NCI-H1417 treated with DMSO at 0.1 percent for 48 hours (cell line): ENCODE data around the gene TUBGCP2.

Experiments
- DNase-seq: peaks from one replicate; lab custom pipeline; 2025; lab: John Stamatoyannopoulos, UW

TUBGCP2 gene

GRCh38 chr10:133306097-133306476 lies 2.6 kb downstream of the TUBGCP2 start:
- no peak for DNase-seq

DNA sequence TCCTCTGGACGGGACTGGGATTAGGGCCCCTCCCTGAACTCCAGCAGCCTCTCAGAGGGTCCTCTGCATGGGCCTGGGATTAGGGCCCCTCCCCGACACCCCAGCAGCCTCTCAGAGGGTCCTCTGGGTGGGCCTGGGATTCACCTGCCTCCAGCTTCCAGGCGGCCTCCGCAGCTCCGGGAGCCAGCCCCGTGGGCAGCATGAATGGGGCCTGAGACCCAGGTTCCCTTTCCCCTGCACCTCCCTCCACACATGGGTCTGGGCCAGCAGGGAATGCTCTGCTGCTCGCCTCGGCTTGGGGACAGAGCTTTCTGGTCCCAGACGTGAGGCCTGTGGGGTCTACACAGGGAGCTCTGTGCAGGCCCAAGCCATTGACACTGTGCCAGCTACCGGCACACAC lies 5.5 kb downstream of the TUBGCP2 start:
- DNase-seq: no peak

DNA sequence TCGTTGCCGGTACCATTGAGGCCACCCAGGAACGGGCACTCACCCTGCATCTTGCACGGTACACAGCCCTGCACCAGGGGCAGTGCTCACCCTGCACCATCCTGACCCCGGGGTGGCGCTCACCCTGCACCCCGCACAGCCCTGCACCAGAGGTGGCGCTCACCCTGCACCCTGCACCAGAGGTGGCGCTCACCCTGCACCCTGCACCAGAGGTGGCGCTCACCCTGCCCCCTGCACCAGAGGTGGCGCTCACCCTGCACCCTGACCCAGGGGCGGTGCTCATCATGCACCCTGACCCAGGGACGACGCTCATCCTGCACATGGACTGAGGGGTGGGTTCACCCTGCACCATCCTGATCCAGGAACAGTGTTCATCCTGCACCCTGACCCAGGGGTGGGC lies 6.4 kb downstream of the TUBGCP2 start:
- no peak for DNase-seq

DNA sequence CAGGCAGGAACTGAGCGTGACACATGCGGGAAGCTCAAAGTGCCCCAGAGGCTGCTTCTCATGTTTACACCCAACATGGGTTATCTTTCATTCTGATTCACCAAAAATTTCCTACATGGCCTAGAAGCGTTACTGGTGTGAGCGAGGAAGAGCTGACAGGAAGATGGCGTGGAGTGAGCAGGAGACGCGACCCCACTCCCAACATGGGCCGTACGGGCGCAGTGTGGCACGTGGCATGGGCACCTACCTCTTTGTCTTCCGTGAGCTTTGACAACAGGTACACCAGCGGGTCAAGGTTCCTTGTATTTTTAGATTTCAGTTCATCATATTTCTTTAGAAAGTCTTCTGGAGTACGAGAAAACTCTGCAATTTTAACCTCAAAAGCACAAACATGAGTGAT lies 8.9 kb downstream of the TUBGCP2 start:
- DNase-seq: no peak

- DNase-seq: no peak
These were observed 9.4 kb downstream of the TUBGCP2 start for GRCh38 chr10:133299224-133299623.

DNA sequence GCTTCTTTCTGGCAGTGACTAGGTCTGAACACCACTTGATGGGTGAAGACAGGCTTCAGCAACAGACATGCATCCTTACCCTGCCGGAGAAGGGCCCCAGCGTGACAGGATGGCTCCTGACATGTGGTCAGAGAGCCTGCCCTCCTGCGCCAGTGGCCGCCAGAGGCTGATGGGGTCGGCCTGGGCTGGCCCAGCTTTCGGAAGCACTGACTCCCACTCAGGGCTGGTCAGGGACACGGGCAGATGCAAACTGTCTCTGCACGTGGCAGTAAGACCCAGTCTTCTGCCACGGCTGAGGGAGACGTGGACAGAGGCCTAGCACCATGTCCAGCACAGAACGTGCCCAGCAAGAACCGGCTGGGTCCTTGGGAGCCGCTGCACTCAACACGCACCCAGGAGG lies 10.2 kb downstream of the TUBGCP2 start:
- DNase-seq: no peak

GRCh38 chr10:133297504-133297903 lies 11.2 kb downstream of the TUBGCP2 start:
- no peak for DNase-seq

DNA sequence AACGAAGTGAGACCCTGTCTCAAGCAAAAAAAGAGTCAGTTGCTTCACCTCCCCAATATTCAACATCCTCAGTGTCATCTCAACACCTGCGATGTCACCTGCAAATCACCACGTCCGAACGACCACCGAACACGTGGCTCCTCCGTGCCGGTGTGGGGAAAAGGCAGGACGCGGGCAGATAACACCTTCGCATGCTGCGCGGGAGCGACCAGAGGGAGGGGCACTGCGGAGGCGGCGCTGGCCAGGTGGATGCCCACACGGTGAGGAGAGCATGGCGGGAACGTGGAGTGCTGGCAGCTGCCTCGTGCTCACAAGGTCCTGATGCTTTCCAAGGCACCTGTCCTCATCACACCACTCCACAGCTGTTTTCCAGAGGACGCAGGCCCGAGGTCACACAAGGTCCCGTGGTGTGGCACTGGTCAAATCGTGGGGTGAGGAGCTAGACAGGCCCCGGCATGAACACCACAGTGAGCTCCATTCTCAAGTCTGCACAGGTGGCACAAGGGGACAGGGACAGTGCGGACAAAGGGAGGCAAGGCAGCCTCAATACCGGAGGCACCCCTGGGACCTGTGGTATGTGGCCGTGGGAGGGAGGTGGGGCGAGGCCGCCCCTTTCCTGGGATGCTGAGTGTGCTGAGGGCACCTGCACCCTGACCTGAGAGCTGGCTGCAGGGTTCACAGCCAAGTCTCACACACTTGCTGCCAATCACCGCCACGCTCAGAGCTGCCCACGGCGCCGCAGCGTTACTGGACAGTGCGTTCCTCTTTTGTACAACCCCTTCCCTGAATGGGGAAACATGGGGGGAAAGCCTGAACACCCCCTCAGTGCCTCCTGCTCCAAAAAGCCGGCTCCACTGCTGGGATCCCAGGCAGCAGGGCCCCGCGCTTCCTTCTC lies 13.0 kb downstream of the TUBGCP2 start:
- DNase-seq: no peak

GRCh38 chr10:133294189-133294588 lies 14.5 kb downstream of the TUBGCP2 start:
- no peak for DNase-seq

- DNase-seq: no peak
These were observed 14.9 kb downstream of the TUBGCP2 start for GRCh38 chr10:133293810-133294119.

GRCh38 chr10:133292919-133293809 lies 15.5 kb downstream of the TUBGCP2 start:
- no peak for DNase-seq

DNA sequence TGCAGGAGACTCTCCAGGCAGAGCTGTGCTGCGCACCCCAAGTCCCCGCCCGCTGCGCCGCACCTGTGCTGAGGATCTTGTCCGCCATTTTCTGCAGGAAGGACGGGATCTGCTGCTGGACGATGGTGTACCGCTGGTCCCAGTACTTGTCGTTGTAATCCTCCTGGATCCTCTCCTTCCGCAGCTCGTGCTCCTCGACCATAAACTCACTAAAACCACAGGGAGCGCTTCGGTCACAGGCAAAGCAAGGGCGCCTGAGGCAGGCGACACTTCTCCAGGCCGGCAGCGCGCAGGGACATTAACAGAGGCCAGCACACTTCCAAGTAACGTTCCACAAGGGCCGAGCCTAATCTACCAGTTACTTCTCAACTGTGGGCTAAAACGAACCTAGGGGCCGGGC lies 18.9 kb downstream of the TUBGCP2 start:
- no peak for DNase-seq

DNA sequence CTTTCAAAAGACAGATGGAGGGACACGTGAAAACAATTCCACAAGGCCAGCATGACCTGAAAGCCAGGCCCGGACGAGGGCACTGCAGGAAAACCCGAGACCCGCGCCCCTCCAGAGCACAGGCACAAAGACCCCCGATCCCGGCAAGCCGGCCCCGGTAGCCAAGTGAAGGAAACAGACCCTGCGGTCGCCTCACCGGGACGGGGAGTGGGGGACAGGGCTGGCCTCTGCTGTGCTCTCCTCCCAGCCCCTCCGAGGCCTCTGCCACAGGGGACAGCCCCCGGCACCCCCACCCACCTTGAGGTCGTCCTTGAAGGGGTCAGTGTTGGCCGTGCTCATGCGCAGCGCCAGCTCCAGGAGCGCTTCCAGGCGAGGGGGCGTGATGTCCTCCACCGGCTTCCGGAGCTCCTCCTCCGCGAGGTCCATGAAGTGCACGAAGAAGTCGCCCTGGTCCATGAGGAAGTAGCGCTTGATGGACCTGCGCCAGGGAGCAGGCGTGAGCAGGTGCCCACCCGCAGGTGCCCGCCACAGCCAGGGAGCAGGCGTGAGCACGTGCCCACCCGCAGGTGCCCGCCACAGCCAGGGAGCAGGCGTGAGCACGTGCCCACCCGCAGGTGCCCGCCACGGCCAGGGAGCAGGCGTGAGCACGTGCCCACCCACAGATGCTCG lies 20.7 kb downstream of the TUBGCP2 start:
- DNase-seq: no peak

DNA sequence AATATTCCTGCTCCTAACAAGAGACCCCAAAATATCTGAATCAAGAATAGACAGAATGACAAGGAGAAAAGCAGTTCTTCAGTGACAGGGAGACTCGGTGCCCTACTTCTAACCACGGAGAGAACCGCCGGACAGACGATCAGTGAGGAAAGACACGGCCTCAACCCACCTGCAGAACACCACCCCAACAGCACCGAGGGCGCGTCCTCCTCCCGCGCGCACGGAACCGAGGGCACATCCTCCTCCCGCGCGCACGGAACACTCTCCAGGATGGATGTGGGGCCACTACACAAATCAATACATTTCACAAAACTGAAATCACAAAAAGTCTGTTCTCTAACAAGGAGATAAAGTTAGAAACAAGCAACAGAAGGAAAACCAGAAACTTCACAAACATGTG lies 22.3 kb downstream of the TUBGCP2 start:
- no peak for DNase-seq

DNA sequence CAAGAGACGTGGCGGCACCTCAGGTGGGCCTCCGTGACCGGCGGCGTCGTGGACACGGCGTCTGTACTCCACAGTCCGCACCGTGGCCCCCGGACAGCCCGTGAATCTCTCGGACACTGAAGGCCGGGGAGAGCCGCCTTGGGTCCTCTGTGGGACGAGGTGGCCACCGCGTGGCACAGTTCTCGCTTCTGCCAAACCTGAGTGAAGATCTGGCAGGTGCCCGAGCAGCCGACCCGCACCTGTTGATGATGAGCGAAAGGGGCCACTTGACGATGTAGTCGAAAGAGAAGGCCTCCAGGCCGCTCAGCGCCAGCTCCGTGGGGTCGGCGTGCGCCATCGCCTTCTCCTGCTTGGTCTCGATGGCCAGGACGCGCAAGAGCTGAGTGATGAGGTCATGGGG lies 23.5 kb downstream of the TUBGCP2 start:
- no peak for DNase-seq

DNA sequence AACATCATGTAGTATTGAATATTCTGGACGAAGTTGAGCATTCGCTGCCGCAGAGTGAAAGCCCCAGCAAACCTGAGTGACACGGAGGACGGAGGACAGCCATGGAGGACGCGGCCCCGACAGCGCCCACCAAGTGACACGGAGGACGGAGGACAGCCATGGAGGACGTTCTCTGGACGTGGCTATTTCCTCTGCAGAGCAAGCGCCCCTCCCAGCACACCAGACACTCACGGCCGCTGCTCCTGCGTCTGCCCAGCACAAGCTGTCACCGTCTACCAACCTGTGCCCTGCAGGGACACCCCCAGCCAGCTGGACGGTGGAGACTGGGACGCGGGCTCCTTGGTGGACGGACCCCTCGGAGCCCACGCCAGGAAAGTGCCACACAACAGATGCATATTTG lies 24.7 kb downstream of the TUBGCP2 start:
- DNase-seq: no peak

DNA sequence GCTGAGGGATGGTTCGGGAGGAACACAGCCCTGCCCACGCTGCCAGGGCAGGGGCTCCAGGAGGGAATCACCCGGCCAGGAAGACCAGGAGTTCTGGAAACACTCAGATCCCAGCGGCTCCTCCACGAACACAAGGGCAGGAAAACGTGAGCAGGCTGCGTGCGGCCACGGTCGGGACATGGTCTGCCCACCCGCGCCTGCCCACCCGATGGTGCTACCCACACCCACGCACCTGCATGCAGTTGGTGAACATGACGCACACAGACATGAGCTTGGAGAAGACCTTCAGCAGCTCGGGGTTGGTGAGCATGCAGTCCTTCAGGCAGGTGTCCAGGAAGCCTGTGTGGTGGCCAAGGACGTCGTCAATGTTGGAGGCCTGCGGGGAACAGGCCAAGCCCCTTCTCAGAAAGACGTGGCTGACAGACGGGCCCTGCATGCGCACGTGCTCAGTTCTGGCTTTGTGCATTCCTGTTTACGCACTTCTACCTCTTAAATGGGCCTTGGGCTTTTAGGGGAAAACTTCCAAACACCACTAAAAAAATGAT lies 25.8 kb downstream of the TUBGCP2 start:
- no peak for DNase-seq

DNA sequence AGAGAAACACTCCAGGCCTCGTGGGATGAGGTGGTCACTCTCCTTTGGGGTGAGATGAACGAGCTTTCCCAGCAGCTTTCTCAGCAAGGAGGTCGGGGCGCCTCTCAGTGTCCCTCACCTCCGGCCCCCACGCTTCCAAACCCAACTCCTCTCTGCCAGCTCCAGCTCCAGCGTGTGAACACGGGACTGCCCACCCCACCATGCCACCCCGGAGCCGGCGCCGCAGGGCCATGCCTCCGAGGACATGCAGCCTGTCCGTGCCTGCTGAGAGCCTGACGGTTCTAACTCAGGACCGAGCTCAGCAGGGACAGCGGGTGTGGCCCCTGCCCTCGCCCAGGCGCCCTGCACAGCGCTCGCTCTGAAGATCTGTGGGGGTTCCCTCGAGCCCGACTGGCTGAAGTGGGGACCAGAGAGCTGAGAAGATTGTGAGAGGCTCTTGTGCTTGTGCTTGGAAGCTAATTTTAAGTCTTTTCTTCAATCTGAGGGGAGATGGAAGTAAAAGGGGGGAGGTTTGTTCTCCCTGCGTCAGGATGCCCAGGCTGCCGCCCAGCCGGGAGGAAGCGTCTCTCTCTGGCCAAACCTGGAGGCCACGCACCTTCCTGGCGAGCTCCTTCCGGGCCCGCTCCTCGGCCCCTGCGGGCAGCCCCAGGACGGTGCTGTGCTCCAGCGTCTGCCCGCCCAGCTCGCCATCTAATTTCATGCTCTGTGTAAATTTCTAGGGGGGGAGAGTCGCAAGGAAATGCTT lies 26.9 kb downstream of the TUBGCP2 start:
- DNase-seq: no peak

DNA sequence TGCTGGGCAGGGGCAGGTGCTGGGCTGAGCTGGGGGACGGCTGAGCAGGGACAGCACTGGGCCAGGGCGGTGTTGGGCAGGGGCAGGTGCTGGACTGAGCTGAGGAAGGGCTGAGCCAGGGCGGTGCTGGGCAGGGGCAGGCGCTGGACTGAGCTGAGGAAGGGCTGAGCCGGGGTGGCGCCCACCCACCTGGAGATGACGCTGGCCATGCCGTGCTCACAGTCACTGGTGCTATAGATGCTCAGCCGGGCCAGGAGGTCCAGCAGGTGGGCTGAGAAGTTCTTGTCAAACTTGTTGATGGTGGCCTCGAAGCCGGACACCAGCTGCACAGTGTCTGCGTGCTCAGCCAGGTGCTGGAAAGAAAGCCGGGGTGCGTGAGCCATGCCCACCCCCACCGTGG lies 27.6 kb downstream of the TUBGCP2 start:
- no peak for DNase-seq

- no peak for DNase-seq
These were observed 28.1 kb downstream of the TUBGCP2 start for GRCh38 chr10:133280391-133281059.
